NOMO-1 (cell line): ENCODE results near the gene CTTNBP2.

ENCODE experiments used
- DNase-seq, 2 experiments: peaks; one replicate each; lab custom pipeline; 2025; ENCODE audit not compliant: unreplicated experiment in 2 of 2; lab: John Stamatoyannopoulos, UW

The CTTNBP2 gene

GRCh38 chr7:117873310-117874190 lies at the start of gene CTTNBP2:
Gene CTTNBP2 (minus strand): TSS chr7:117873441. CDS start chr7:117873415, 26 bp downstream.
- no peak for DNase-seq

- no peak for DNase-seq
Observed at GRCh38 chr7:117916309-117916708, 43.1 kb upstream of the CTTNBP2 start.

GRCh38 chr7:117912421-117912820 lies 39.2 kb upstream of the CTTNBP2 start:
- DNase-seq: no peak

GRCh38 chr7:117908031-117908795 lies 35.0 kb upstream of the CTTNBP2 start:
- DNase-seq: no peak

- no peak for DNase-seq
Observed at GRCh38 chr7:117907049-117907640, 33.9 kb upstream of the CTTNBP2 start.

GRCh38 chr7:117902314-117902889 lies 29.2 kb upstream of the CTTNBP2 start:
- DNase-seq: no peak

GRCh38 chr7:117901089-117901797 lies 28.0 kb upstream of the CTTNBP2 start:
- DNase-seq: no peak

GRCh38 chr7:117896339-117896738 lies 23.1 kb upstream of the CTTNBP2 start:
- no peak for DNase-seq

- no peak for DNase-seq
Observed at GRCh38 chr7:117895276-117895675, 22.0 kb upstream of the CTTNBP2 start.

GRCh38 chr7:117894037-117894436 lies 20.8 kb upstream of the CTTNBP2 start:
- no peak for DNase-seq

GRCh38 chr7:117892821-117893220 lies 19.6 kb upstream of the CTTNBP2 start:
- DNase-seq: no peak

GRCh38 chr7:117889611-117890010 lies 16.4 kb upstream of the CTTNBP2 start:
- no peak for DNase-seq

GRCh38 chr7:117888627-117889026 lies 15.4 kb upstream of the CTTNBP2 start:
- DNase-seq: no peak

GRCh38 chr7:117882594-117882993 lies 9.4 kb upstream of the CTTNBP2 start:
- DNase-seq: no peak

GRCh38 chr7:117876761-117877160 lies 3.5 kb upstream of the CTTNBP2 start:
- DNase-seq: no peak

GRCh38 chr7:117875566-117875965 lies 2.3 kb upstream of the CTTNBP2 start:
- no peak for DNase-seq

- DNase-seq: no peak
Observed at GRCh38 chr7:117874191-117874700, 1.0 kb upstream of the CTTNBP2 start.

GRCh38 chr7:117872561-117873309 lies 506 bp downstream of the CTTNBP2 start:
- no peak for DNase-seq

GRCh38 chr7:117871778-117872538 lies 1.3 kb downstream of the CTTNBP2 start:
- DNase-seq: no peak
